OCI-LY3 (cell line): Measurements from ENCODE around the gene FRMD6.
"Not testable (repeated sequence)": the region's sequence is repeated elsewhere in the genome, so short reads cannot be mapped to it uniquely, and the experiment has no call there.

Experiments used
- H2AFZ ChIP-seq: fragments of 200-600, 300-600 bp; shearing (Covaris generic); 2 replicates; pipeline ENCODE4 v1.6.0; 2014; ENCODE audit warnings: antibody characterized with exemption, low read depth, low read length
- H3K27ac ChIP-seq: fragments of 200-600, 300-600 bp; sonication (generic); 2 replicates; pipeline ENCODE4 v1.5.1; 2014; ENCODE audit warnings: mild to moderate bottlenecking, low read length, moderate library complexity, mixed read lengths
- H3K27me3 ChIP-seq: fragments of 200-600, 300-600 bp; sonication (generic); 2 replicates; pipeline ENCODE4 v1.6.1; 2014; ENCODE audit warnings: low read depth, low read length, mixed read lengths
- H3K36me3 ChIP-seq: fragments of 200-600, 300-600 bp; sonication (generic); replicated peaks from 2 replicates; pipeline ENCODE3; 2014; ENCODE audit warnings: low read depth, low read length, mixed read lengths
- H3K4me1 ChIP-seq: fragments of 300-600, 200-600 bp; sonication (generic); 2 replicates; pipeline ENCODE4 v1.6.1; 2014; ENCODE audit warnings: low read length, mixed read lengths
- H3K4me2 ChIP-seq: fragments of 200-600, 300-600 bp; sonication (generic); 2 replicates; pipeline ENCODE4 v1.6.1; 2014; ENCODE audit warnings: low read length, mixed read lengths
- H3K4me3 ChIP-seq: fragments of 300-600, 200-600 bp; sonication (generic); 2 replicates; pipeline ENCODE4 v1.5.1; 2014; ENCODE audit warnings: antibody characterized with exemption, mild to moderate bottlenecking, low read length, moderate library complexity
- H3K79me2 ChIP-seq: fragments of 300-600, 200-600 bp; shearing (Covaris generic); 2 replicates; pipeline ENCODE4 v1.6.1; 2014; ENCODE audit warnings: mild to moderate bottlenecking, low read length, mixed read lengths
- H3K9ac ChIP-seq: fragments of 300-600, 200-600 bp; shearing (Covaris generic); 2 replicates; pipeline ENCODE4 v1.6.0; 2014; ENCODE audit warnings: mild to moderate bottlenecking, low read length, moderate library complexity
- H3K9me3 ChIP-seq: fragments of 200-600, 300-600 bp; shearing (Covaris generic); 2 replicates; pipeline ENCODE4 v1.6.1; 2014; ENCODE audit warnings: low read length, mixed read lengths; ENCODE audit not compliant: insufficient read depth
- H4K20me1 ChIP-seq: fragments of 200-600, 300-600 bp; sonication (generic); 2 replicates; pipeline ENCODE4 v1.6.1; 2016; ENCODE audit warnings: low read length, mixed read lengths; ENCODE audit not compliant: insufficient read depth
- EZH2phosphoT487 ChIP-seq: fragments of 200-600 bp; shearing (Covaris generic); IDR thresholded peaks from 2 replicates; pipeline ENCODE4 v1.6.1; 2018; ENCODE audit warnings: antibody characterized with exemption, mixed run types, low read depth
- TF ChIP-seq, protein P1 (sequence below): fragments of 200-600, 300-600 bp; sonication (generic); IDR thresholded peaks from 2 replicates; pipeline ENCODE4 v1.5.1; 2014; ENCODE audit warnings: antibody characterized with exemption, low read length, low read depth

The FRMD6 gene

DNA sequence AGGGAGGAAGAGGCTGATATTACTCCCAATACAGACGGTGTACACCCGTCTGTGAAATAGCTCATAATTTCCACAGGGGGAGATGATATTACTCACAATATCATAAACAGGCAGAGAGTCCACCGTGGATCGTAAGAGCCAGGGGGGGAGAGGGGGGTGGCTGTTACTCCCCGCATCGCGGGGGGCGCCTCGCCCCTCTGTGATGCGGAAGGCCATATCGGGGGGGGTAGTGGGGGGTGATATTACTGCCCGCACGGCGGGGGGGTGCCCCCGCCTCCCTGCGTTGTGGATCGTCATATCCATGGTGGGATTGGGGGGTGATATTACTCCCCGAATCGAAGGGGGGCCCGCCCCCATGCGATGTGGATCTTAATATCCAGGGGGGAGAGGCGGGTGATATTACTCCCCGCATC lies 91.9 kb downstream of the FRMD6 start:
- Histone ChIP-seq H3K27me3 (no peaks in the 10 kb centered on the region), H3K27ac (no peak overlapping the region), H3K9ac (no peak overlapping the region), H3K4me3 (no peak overlapping the region), H3K9me3 (no peaks in the 10 kb centered on the region), H4K20me1 (no peaks in the 10 kb centered on the region), H3K36me3 (no peaks in the 10 kb centered on the region), H2AFZ (no peak overlapping the region), H3K4me1 (peaks cover 10% of the 10 kb centered on the region), H3K4me2 (no peak overlapping the region), H3K79me2 (no peaks in the 10 kb centered on the region)
- TF ChIP-seq, protein P1, sequence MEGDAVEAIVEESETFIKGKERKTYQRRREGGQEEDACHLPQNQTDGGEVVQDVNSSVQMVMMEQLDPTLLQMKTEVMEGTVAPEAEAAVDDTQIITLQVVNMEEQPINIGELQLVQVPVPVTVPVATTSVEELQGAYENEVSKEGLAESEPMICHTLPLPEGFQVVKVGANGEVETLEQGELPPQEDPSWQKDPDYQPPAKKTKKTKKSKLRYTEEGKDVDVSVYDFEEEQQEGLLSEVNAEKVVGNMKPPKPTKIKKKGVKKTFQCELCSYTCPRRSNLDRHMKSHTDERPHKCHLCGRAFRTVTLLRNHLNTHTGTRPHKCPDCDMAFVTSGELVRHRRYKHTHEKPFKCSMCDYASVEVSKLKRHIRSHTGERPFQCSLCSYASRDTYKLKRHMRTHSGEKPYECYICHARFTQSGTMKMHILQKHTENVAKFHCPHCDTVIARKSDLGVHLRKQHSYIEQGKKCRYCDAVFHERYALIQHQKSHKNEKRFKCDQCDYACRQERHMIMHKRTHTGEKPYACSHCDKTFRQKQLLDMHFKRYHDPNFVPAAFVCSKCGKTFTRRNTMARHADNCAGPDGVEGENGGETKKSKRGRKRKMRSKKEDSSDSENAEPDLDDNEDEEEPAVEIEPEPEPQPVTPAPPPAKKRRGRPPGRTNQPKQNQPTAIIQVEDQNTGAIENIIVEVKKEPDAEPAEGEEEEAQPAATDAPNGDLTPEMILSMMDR: no peak

DNA sequence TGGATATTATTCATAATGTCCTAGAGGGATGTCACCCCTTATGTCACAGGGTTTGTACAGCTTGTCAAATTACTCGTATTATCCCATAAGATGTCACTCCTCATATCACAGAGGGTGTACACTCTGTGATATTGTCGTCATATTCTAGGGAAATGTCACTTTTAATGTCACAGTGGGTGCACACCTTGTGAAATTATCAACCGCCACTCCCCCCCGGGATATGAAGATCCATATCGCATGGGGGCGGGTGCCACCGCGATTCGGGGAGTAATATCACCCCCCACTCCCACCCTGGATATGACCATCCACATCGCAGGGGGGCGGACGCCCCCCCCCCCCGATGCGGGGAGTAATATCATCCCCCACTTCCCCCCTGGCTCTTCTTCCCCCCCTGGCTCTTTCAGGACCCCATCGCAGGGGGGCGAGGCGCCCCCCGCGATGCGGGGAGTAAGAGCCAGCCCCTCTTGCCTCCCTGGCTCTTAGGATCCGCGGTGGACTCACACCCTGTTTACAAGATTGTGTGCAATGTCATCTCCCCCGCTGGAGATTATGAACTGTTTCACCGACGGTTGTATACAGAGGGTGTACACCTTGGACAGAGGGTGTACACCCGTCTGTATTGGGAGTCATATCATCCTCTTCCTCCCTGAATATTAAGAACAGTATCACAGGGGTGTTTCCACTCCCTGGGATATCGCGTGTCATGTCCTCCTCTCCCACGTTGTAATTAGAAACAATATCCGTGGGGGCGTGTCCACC lies 92.8 kb downstream of the FRMD6 start:
- Histone ChIP-seq H3K79me2 (no peaks in the 10 kb centered on the region), H2AFZ (no peak overlapping the region), H4K20me1 (no peaks in the 10 kb centered on the region), H3K36me3 (no peaks in the 10 kb centered on the region), H3K9me3 (no peaks in the 10 kb centered on the region), H3K4me3 (no peak overlapping the region), H3K27me3 (no peaks in the 10 kb centered on the region), H3K27ac (no peak overlapping the region), H3K9ac (no peak overlapping the region), H3K4me2 (no peak overlapping the region), H3K4me1 (peaks cover under 1% of the 10 kb centered on the region; the same call in 1 of the 2 replicates)
- TF ChIP-seq, protein P1: no peak
- no peak for TF ChIP-seq EZH2phosphoT487

DNA sequence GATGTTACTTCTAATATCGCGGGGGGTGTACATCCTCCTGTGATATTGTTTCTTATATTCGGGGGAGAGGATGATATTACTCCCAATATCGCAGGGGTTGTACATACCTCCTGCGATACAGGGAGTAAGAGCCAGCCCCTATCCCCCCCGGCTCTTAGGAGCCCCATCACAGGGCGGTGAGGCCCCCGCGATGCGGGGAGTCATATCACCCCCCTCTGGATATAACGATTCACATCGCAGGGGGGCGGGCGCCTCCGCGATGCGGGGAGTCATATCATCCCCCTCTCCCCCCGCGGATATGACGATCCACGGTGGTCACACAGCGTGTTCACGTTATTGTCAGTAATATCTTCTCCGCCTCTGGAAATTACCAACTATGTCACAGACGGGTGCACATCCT lies 95.1 kb downstream of the FRMD6 start:
- H3K9me3 ChIP-seq, H3K79me2 ChIP-seq, H2AFZ ChIP-seq, H3K4me3 ChIP-seq, H3K9ac ChIP-seq, H3K4me2 ChIP-seq, H3K27me3 ChIP-seq, H3K36me3 ChIP-seq, H3K27ac ChIP-seq, H3K4me1 ChIP-seq, H4K20me1 ChIP-seq: not testable (repeated sequence)

DNA sequence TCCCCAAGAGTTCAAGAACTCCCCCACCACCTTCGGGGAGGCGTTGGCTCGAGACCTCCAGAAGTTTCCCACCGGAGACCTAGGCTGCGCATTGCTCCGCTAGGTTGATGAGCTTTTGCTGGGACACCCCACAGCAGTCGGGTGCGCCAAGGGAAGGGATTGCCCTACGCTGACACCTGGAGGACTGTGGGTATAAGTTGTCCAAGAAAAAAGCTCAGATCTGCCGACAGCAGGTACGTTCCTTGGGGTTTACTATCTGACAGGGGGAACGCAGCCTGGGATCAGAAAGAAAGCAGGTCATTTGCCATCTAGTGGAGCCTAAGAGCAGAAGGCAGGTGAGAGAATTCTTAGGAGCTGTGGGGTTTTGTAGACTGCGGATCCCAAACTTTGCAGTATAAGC lies 98.8 kb downstream of the FRMD6 start:
- TF ChIP-seq EZH2phosphoT487: no peak
- TF ChIP-seq, protein P1: peak; percentile 29; the same call in 1 of the 2 replicates
- no peaks in the 10 kb centered on the region for H3K27me3 ChIP-seq
- H4K20me1 ChIP-seq: no peaks in the 10 kb centered on the region
- H3K4me1 ChIP-seq: no peaks in the 10 kb centered on the region
- H2AFZ ChIP-seq: no peak overlapping the region
- no peaks in the 10 kb centered on the region for H3K9me3 ChIP-seq
- H3K27ac ChIP-seq: no peak overlapping the region
- H3K36me3 ChIP-seq: no peaks in the 10 kb centered on the region
- no peaks in the 10 kb centered on the region for H3K79me2 ChIP-seq
- H3K4me3 ChIP-seq: no peak overlapping the region
- H3K4me2 ChIP-seq: no peak overlapping the region
- H3K9ac ChIP-seq: no peak overlapping the region

DNA sequence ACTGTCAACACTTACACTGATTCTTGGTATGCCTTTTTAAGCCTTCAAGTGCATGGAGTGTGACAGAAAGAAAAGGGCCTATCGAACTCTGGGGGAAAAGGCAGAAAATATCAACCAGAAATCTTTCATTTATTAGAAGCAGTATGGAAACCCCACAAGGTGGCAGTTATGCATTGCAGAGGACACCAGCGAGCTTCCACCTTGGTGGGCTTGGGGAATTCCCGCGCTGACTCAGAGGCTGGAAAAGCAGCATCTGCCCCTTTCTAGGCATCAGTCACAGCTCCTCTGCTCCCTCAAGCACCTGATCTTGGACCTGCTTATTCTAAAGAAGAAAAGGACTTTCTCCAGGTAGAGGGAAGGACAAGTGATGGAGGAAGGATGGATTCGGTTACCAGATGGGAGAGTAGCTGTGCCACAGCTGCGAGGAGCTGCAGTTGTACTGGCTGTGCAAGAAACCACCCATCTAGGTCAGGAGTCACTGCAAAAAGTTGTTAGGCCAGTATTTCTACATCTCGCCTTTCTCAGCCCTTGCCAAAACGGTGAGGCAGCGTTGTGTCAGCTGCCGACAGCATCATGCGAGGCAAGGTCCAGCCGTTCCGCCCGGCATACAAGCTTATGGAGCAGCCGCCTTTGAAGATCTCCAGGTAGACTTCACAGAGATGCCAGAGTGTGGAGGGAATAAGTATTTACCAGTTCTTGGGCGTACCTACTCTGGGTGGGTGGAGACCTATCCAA lies 100.1 kb downstream of the FRMD6 start:
- not testable (repeated sequence) for H3K9ac ChIP-seq, H3K27me3 ChIP-seq

DNA sequence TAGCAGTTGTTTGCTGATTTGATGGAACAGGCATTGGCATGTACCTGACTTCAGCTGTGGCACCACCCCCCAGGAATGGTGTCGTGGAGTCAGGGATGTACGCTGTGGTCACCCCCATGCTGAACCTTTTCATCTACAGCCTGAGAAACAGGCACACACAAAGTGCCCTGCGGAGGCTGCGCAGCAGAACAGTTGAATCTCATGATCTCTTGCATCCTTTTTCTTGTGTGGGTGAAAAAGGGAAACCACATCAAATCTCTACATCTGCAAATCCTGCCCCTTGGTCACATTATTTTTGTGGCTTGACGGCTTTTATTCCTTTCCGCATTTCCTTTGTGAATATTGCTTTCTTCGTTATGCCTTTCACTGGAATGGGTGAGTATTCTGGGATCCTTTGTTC lies 106.0 kb downstream of the FRMD6 start:
- not testable (repeated sequence) for H4K20me1 ChIP-seq, H3K27ac ChIP-seq, H2AFZ ChIP-seq, H3K79me2 ChIP-seq, H3K36me3 ChIP-seq, H3K4me2 ChIP-seq, H3K9me3 ChIP-seq, H3K4me1 ChIP-seq, H3K9ac ChIP-seq, H3K4me3 ChIP-seq, H3K27me3 ChIP-seq

More for the DNA sequence above, 100.1 kb downstream of the FRMD6 start:
- not testable (repeated sequence) for H3K4me2 ChIP-seq, H3K36me3 ChIP-seq, H3K4me3 ChIP-seq, H3K4me1 ChIP-seq, H3K79me2 ChIP-seq, H3K9me3 ChIP-seq, H3K27ac ChIP-seq, H2AFZ ChIP-seq, H4K20me1 ChIP-seq
